GM18867 (cell line): ENCODE measurements around the gene MAGI2.
A peak's percentile ranks its signal among the peaks of the same experiment; 100 is the strongest.

Experiments
- ATAC-seq: cut with Tn5 transposase; IDR thresholded peaks from one replicate; pipeline ENCODE4 v1.9.1; 2021; ENCODE audit warnings: mild to moderate bottlenecking, moderate library complexity; ENCODE audit not compliant: unreplicated experiment

MAGI2 gene

GRCh38 chr7:78842068-78842467 is 611.4 kb downstream of the MAGI2 start:
- ATAC-seq: no peak

GRCh38 chr7:78835897-78836296 is 617.6 kb downstream of the MAGI2 start:
- ATAC-seq: no peak

DNA sequence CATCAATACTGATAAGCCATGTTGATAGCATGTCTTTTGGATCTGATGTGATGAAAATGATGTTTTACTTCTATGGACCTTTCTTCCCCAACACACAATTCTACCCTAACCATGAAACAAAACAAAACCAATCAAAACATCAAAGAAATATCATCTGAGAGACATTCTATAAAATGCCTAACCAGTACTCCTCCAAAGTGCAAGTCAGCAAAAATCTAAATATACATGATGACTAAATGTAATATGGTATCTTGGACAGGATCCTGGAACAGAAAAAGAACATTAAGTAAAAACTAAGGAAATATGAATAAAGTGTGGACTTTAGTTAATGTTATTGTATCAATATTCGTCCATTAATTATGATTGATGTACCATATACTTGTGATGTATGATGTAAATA is 625.1 kb downstream of the MAGI2 start:
- ATAC-seq: no peak

GRCh38 chr7:78803501-78804127 is 649.9 kb downstream of the MAGI2 start:
- ATAC-seq: no peak

GRCh38 chr7:78794101-78794500 is 659.4 kb downstream of the MAGI2 start:
- ATAC-seq: no peak

- ATAC-seq: no peak
Measured at GRCh38 chr7:78792624-78793023, 660.8 kb downstream of the MAGI2 start.

GRCh38 chr7:78792006-78792405 is 661.5 kb downstream of the MAGI2 start:
- no peak for ATAC-seq

- ATAC-seq: no peak
Measured at GRCh38 chr7:78788464-78788863, 665.0 kb downstream of the MAGI2 start.

DNA sequence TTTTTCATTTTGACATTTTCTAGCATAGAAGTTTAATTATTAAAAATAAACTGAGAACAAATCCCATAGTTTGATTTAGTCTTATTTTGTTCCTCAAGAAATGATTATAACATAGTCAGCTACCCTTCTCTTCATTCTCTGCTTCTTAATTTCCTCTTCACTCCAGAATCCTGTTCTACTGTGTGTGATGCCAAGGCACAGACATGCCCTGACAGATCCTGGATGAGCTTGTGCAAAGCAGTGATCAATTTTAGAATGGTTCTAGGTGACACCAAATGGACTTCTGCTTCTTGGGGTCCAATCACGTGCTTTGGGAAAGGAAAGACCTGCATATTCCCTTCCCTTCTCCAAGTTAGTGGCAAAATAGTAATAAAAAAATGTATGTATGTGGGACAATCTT is 665.6 kb downstream of the MAGI2 start:
- no peak for ATAC-seq

DNA sequence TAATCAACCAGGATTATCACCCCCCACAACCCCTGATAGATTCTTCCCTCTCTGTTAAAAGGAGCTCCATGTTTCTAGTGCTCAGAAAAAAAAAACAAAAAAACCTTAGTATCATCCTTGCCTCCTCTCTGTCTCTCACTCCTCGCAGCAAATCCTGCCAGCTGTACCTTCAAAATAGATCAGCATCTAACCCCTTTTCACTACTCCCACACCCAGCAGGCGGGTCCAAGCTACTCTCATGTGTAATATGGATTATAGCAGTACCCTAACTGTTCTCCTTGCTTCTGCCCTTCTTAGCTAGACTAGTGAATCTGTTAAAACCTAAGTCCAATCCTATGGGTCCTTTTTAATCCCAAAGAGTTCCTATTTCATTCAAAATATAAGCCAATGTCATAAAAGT is 667.4 kb downstream of the MAGI2 start:
- ATAC-seq: no peak

- ATAC-seq: no peak
Measured at GRCh38 chr7:78783179-78783962, 670.1 kb downstream of the MAGI2 start.

- peak; percentile 47 for ATAC-seq
Measured at GRCh38 chr7:78780560-78780959, 672.9 kb downstream of the MAGI2 start.

- no peak for ATAC-seq
Measured at GRCh38 chr7:78779788-78780187, 673.7 kb downstream of the MAGI2 start.

DNA sequence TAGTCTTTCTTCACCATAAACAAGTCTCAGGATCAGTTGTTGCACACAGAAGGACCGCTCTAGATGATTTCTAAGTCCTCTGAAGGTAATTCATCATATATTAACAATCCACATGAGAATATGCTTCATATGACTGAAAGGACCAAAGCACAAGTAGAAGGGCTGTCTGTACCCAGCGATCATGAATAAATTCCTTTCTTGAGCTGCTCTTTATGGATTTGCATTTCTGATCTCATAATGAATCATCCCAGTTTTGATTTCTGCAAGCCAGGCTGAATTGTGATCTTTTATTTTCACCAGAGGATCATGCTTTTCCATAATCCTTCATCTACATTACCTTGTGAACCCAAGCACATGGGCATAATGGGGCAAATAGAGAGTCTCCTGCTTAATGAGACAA is 675.6 kb downstream of the MAGI2 start:
- ATAC-seq: no peak

DNA sequence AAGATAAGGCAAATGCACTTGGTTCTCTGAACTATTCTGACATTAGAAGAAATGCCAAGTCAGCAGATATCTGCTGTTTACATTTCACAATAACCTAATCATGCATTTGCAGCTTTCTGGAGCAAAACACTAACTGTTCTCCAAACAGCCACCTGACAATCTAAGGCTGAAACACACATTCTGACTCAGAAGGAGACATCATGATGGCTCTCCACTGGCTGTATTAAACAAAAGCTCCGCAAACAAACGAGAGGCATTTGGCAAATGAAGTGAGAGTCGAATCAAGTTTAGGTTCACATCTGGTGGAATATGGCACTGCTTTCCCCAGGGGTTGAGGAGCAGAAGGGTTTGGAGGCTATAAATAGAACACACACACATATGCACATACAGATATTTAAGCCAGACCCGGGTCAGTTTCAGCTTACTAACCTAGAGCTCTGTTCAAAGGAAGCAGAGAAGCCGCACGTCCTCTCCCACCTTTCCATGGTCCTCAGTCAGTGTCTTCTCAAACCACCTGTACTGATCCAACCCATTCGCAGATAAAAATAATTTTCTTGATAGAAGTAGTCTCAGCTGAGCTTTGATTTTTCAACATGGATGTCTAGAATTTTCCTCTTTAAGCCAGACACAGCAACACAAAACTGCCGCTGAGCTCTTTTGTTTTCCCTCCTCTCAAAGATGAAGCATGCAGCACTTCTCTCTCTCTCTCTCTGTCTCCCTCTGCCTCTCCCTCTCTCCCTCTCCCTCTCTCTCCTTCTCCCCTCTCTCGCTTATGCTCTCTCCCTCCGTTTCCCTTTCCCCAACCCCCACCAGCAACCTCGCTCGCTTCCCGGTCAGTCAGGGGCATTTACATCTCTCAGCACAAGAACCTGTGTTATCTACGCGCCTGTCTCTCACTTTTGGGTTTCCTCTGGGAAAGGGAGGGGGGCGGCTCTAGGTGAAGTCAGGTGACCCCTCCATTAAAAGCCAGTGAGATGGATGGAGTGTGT is 682.8 kb downstream of the MAGI2 start:
- peak; percentile 38 for ATAC-seq

DNA sequence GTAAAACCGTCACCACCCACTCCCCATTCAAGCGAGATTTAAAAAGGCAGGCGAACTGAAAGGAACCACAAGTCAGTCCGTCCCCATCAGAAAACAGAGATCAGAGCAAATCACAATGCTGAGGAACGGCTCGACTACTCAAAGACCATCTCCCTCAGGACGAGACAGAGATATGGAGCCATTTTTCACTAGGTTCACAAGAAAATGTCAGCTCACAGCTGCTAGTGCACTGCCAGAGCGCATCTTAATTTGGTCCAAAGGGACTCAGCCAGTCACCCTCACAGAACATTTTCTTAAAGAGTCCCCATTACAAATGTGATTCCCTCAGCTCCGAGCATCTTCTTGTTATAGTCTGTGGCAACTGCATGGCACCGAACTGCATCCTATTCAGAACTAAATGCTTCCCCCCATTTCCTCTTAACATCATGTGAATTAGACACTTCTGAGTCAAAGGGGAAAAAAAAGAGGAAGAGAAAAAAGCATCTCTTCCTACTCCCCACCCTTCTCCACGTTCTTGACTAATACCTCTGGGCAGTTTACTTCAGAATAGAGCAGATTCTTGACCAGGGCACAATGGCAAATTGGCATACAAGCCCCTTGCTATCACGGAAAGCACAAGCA is 683.9 kb downstream of the MAGI2 start:
- peak; percentile 95 for ATAC-seq

DNA sequence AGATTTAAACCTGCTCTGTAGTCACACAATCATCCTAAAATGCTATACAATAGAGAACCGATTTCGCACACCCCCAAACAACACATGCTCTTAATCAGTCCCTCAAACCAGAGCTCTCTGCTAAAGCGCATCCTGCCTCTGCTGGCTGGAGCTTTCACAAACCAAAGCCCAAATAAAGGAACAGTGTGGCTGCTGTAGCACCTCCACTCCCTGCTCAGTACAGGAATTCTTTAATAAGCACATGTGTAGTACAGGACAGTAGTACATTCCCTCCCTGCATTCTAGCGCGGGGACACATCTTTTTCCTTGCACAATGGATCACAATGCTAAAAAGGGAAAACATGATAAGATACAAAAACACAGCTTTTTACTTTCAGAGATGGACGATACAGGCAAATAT is 684.6 kb downstream of the MAGI2 start:
- ATAC-seq: no peak

DNA sequence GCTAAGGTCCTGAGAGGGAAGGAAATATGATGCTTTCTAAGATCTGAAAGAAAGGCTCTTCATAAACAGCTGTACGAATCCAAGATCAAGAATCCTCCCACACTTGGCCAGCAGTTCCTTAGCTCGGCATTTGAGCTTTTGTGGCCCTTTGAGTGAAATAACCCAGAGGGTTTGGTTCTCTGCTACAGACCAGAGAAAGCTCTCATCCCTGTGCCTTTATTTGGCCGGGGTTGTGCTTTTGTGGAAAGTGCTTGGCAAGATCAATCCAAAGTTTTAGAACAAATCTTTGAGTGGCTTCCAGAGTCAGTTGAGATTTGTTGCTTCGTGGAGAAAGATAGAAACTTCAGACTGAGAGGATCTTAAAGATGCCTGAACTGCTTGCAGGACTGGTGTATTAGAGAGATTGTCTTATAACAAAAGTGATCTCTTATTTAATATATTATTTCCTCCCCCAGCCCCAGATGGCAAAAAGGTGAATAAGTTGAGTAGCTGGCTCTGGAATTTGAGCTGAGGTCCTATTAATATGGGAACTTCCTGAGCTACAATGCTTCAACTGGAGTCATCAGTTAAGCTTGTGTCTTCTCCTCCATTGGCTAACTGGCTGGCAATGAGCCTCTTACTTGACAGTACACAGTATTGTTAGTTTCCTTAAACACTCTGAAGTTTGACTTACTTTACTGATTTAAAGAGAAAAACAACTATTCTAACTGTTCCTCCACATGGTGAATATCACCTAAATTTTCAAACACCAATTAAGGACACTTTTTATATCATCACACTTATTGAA is 687.3 kb downstream of the MAGI2 start:
- no peak for ATAC-seq

DNA sequence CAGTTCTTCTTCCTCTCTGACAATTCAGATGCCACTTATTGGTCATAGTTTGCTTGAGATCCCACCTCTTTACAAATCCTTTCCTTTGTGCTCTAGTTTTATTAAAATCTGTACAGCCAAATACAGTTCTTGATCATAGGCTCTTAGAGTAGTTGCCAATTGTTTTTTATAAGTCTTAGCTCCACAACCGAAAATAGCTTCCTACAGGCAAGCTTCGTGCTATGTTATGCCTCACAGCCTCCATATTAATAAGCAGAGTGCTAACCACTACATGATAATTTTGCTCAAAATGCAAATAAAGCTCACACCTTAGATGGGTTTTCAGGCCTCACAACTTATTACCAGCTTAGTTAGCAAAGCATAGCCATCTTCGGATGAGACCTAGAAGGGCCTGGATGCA is 688.9 kb downstream of the MAGI2 start:
- no peak for ATAC-seq

GRCh38 chr7:78762625-78763024 is 690.8 kb downstream of the MAGI2 start:
- ATAC-seq: no peak
